K562 (cell line): ENCODE measurements around the gene POFUT2. TPM values are rescaled to one million over a fixed set of nuclear protein-coding genes. Genes with fewer than 3 reads are reported as not detected.

Experiments
- ATAC-seq: fragments of 200-7000 bp; cut with Tn5 transposase; 3 replicates; pipeline ENCODE4 v1.9.1; 2020; ENCODE audit warnings: moderate library complexity
- BruUV-seq: library from RNA; stranded (reverse); fragments of 400-500 nt; replicated peaks from 2 replicates; lab custom pipeline; 2021; lab: Mats Ljungman, UMichigan
- CTCF ChIA-PET: fragments of 300-600 bp; formaldehyde crosslinking; extraction: SDS; loops from one replicate; lab custom pipeline; 2021; ENCODE audit warnings: low intra/inter-chr PET ratio; lab: Yijun Ruan, JAX
- POLR2A ChIA-PET: fragments of 300-600, 350-650 bp; sonication (Branson Sonifier 250); formaldehyde crosslinking; extraction: SDS; loops from one replicate; lab custom pipeline; 2021; ENCODE audit warnings: antibody characterized with exemption, inconsistent platforms; lab: Yijun Ruan, JAX
- DNase-seq, 4 experiments: peaks; one replicate each; pipeline versions ENCODE4 v3.0.0 to v3.0.0-alpha.2; 2011 to 2018; ENCODE audit warnings: low spot score in 3 of 4, mixed read lengths in 3 of 4; ENCODE audit errors: extremely low read depth in 1 of 4
- FAIRE-seq: peaks from 2 replicates; lab custom pipeline; 2011; peaks lifted over from hg19 to GRCh38; lab: Jason Lieb, UNC
- H2AFZ ChIP-seq: 2 replicates; pipeline ENCODE4 v1.6.0; 2011; ENCODE audit warnings: low read depth, low read length, control low read depth, inconsistent platforms
- H3K27ac ChIP-seq: fragments of 200-600 bp; 3 replicates; pipeline ENCODE4 v1.8.0; 2011; ENCODE audit warnings: low read depth, mild to moderate bottlenecking, control low read depth, inconsistent platforms, low read length, moderate library complexity, mixed read lengths; ENCODE audit errors: extremely low read depth
- H3K27me3 ChIP-seq, 2 experiments: fragments of 300-600 bp in 1 of 2; 2 replicates in 1 of 2; 3 replicates in 1 of 2; pipeline versions ENCODE4 v1.6.0 to v1.8.0; 2011; ENCODE audit warnings: inconsistent platforms in 2 of 2, low read length in 2 of 2, mild to moderate bottlenecking in 1 of 2, mixed read lengths in 1 of 2, moderate library complexity in 1 of 2; ENCODE audit not compliant: control insufficient read depth in 2 of 2, insufficient read depth in 2 of 2
- H3K36me3 ChIP-seq: fragments of 300-600 bp; 3 replicates; pipeline ENCODE4 v1.8.0; 2011; ENCODE audit warnings: mild to moderate bottlenecking, low read length, inconsistent platforms; ENCODE audit not compliant: control insufficient read depth, insufficient read depth
- H3K4me1 ChIP-seq, 2 experiments: fragments of 200-600 bp in 1 of 2; replicated peaks in 1 of 2; 2 replicates in 1 of 2; 3 replicates in 1 of 2; pipeline versions ENCODE4 v1.5.1 to v1.8.0; 2011; ENCODE audit warnings: inconsistent platforms in 2 of 2, low read length in 2 of 2, mild to moderate bottlenecking in 1 of 2, mixed read lengths in 1 of 2, moderate library complexity in 1 of 2; ENCODE audit not compliant: control insufficient read depth in 2 of 2, insufficient read depth in 2 of 2
- H3K4me2 ChIP-seq: 2 replicates; pipeline ENCODE4 v1.6.1; 2011; ENCODE audit warnings: low read length, control low read depth, inconsistent platforms, mixed read lengths; ENCODE audit not compliant: insufficient read depth
- H3K4me3 ChIP-seq: fragments of 200-600 bp; sonication (generic), shearing (Covaris generic); 2 replicates; pipeline ENCODE4 v1.5.1; 2016; ENCODE audit warnings: control low read depth, inconsistent platforms
- H3K79me2 ChIP-seq: fragments of 200-600 bp; 3 replicates; pipeline ENCODE4 v1.8.0; 2011; ENCODE audit warnings: low read length, inconsistent platforms; ENCODE audit not compliant: control insufficient read depth, insufficient read depth
- H3K9ac ChIP-seq, 2 experiments: 2 replicates each; pipeline versions ENCODE4 v1.6.0 to v1.6.1; 2011; ENCODE audit warnings: low read depth in 2 of 2, low read length in 2 of 2, control low read depth in 1 of 2, inconsistent platforms in 1 of 2, mild to moderate bottlenecking in 1 of 2, mixed read lengths in 1 of 2; ENCODE audit not compliant: insufficient read depth in 1 of 2
- H3K9me1 ChIP-seq: one replicate; pipeline ENCODE4 v1.6.0; 2011; ENCODE audit warnings: inconsistent platforms, mild to moderate bottlenecking, low read length, moderate library complexity; ENCODE audit not compliant: control insufficient read depth, insufficient read depth
- H3K9me3 ChIP-seq: replicated peaks from 2 replicates; pipeline ENCODE4 v1.5.1; 2011; ENCODE audit warnings: low read depth, low read length, inconsistent platforms; ENCODE audit not compliant: control insufficient read depth, insufficient read depth
- H4K20me1 ChIP-seq: replicated peaks from 2 replicates; pipeline ENCODE4 v1.6.1; 2011; ENCODE audit warnings: low read length, inconsistent platforms, mixed read lengths; ENCODE audit not compliant: control insufficient read depth, insufficient read depth
- GMEB1 ChIP-seq: fragments of 250-450 bp; sonication (Bioruptor Pico); IDR thresholded peaks from 2 replicates; pipeline ENCODE4 v1.4.0; 2020; ENCODE audit warnings: mild to moderate bottlenecking
- JUND ChIP-seq, 2 experiments: IDR thresholded peaks; 2 replicates in 1 of 2; 3 replicates in 1 of 2; pipeline ENCODE4 v1.6.1; 2011; ENCODE audit warnings: borderline replicate concordance in 2 of 2, low read depth in 2 of 2, low read length in 2 of 2, improper control_type of control experiment in 1 of 2, missing biosample characterization in 1 of 2, missing genetic modification characterization in 1 of 2, missing genetic modification reagents in 1 of 2
- NRF1 ChIP-seq, 2 experiments: fragments of 450-650 bp; IDR thresholded peaks in 1 of 2; conservative IDR thresholded peaks in 1 of 2; 2 replicates each; pipeline ENCODE4 v1.6.1; 2014; ENCODE audit warnings: mild to moderate bottlenecking in 2 of 2
- WGBS: fragments of 100-300 bp; shearing (Covaris generic); methylation state at CpG from one replicate; pipeline ENCODE4 v1.1.6; 2016; ENCODE audit warnings: low coverage, mixed read lengths; ENCODE audit not compliant: insufficient coverage; ENCODE audit errors: missing lambda C conversion rate; 5-methylcytosine and 5-hydroxymethylcytosine counted together
- in situ Hi-C: fragments of 300-500 bp; cut with MboI; formaldehyde crosslinking; loops from 4 replicates; pipeline ENCODE4 v1.15.0; 2018; ENCODE audit warnings: inconsistent platforms, mixed read lengths
- intact Hi-C: fragments of 100-400 bp; cut with micrococcal nuclease; formaldehyde crosslinking; loops from 2 replicates; pipeline ENCODE4 v1.14.2; 2022
- polyA plus RNA-seq, 8 experiments: library from polyadenylated mRNA; depleted of rRNA in 4 of 8; stranded (reverse) in 5 of 8; unstranded in 3 of 8; fragments of >200 nt; fragmentation: Nextera tagmentation in 2 of 8; fragmentation: Illumina TruSeq in 1 of 8; extraction: Ambion mirVana in 2 of 8; extraction: Trizol in 1 of 8; gene quantifications; 2 replicates each; pipeline versions ENCODE4 v1.2.1 to v1.2.3, GENCODE V29; 2011 to 2014; ENCODE audit warnings: inconsistent platforms in 1 of 8, missing spikeins in 1 of 8
- total RNA-seq, 7 experiments: library from RNA; depleted of rRNA in 6 of 7; stranded (reverse); fragments of >200 nt in 6 of 7; fragmentation: Illumina TruSeq in 2 of 7; extraction: Trizol in 2 of 7; gene quantifications; 2 replicates each; pipeline versions ENCODE4 v1.2.1 to v1.2.3, GENCODE V29; 2011 to 2021; ENCODE audit warnings: low replicate concordance in 1 of 7

The POFUT2 gene
- total and polyA plus RNA-seq, 9 of the 15 experiments (the other 6 are each of a cell fraction or from before 2014, with no cell fraction given): 1.1 to 24.2 (median 11.0) TPM

GRCh38 chr21:45332981-45333582 lies 45.4 kb upstream of the POFUT2 start:
- no peak for FAIRE-seq
- ChIA-PET POLR2A (no interaction called here), CTCF (no interaction called here)
- H3K9ac ChIP-seq: no peak overlapping the region
- H3K79me2 ChIP-seq: no peaks in the 10 kb centered on the region
- no peak overlapping the region for H3K4me3 ChIP-seq
- intact Hi-C loops: no loop called here
- H3K36me3 ChIP-seq: no peaks in the 10 kb centered on the region
- DNase-seq: no peak
- peak; percentile 14; the same call in 2 of the 3 replicates for ATAC-seq
- BruUV-seq: no TSS peak
- H3K27me3 ChIP-seq: peaks cover 64 to 81% of the 10 kb centered on the region in 2 experiments
- in situ Hi-C loops: no loop called here
- no peak for TF ChIP-seq GMEB1 (CRISPR knock-in tag)
- TF ChIP-seq NRF1 (conservative IDR thresholded peaks at IDR 0.05 in 1 of 2, IDR thresholded peaks at IDR 0.05 in 1 of 2): peak; percentile 24 to 25; a peak in 2 of 4 replicates
- no peak for TF ChIP-seq JUND (IDR thresholded peaks at IDR 0.05; ENCODE audit: borderline replicate concordance, low read depth, low read length)
- TF ChIP-seq JUND (tag; IDR thresholded peaks at IDR 0.05; ENCODE audit: borderline replicate concordance, low read depth, low read length): no peak
- 0 out of 2 replicates have a peak, but pooled peaks cover 2% of the 10 kb centered on the region for H3K9me3 ChIP-seq
- peaks cover 0 to 27% of the 10 kb centered on the region in 2 experiments; a peak in 1 of 5 replicates for H3K4me1 ChIP-seq
- H4K20me1 ChIP-seq: peaks cover 40% of the 10 kb centered on the region
- H3K27ac ChIP-seq: no peak overlapping the region
- no peak overlapping the region for H2AFZ ChIP-seq
- H3K4me2 ChIP-seq: no peak overlapping the region
- 5% methylated on average over 16 of the region's 16 CpGs for WGBS
- no peaks in the 10 kb centered on the region for H3K9me1 ChIP-seq
